SK-N-SH treated with all-trans-retinoic acid at 6 μM for 48 hours (cell line): Measurements from ENCODE around the gene SGK2.

Experiments
- ARNTL ChIP-seq: fragments of 450-650 bp; formaldehyde crosslinking; IDR thresholded peaks from 2 replicates; pipeline ENCODE4 v1.5.0; 2020; ENCODE audit warnings: low read depth, mild to moderate bottlenecking, moderate library complexity, borderline replicate concordance
- ESRRG ChIP-seq: fragments of 250-450 bp; sonication (Bioruptor Pico); IDR thresholded peaks from 2 replicates; pipeline ENCODE4 v1.6.1; 2021; ENCODE audit warnings: mild to moderate bottlenecking
- RARB ChIP-seq: fragments of 250-450 bp; sonication (Bioruptor Pico); IDR thresholded peaks from 2 replicates; pipeline ENCODE4 v1.8.0; 2021; ENCODE audit warnings: mild to moderate bottlenecking, moderate library complexity
- ZC3H10 ChIP-seq: fragments of 250-450 bp; sonication (Bioruptor Pico); IDR thresholded peaks from 2 replicates; pipeline ENCODE4 v1.5.1; 2021; ENCODE audit warnings: mild to moderate bottlenecking, moderate library complexity
- ZNF565 ChIP-seq: fragments of 450-650 bp; formaldehyde crosslinking; conservative IDR thresholded peaks from 2 replicates; pipeline ENCODE4 v1.5.0; 2020; ENCODE audit warnings: low read depth, mild to moderate bottlenecking, moderate library complexity
- ZNF70 ChIP-seq: fragments of 450-650 bp; formaldehyde crosslinking; IDR thresholded peaks from 2 replicates; pipeline ENCODE4 v1.5.0; 2020; ENCODE audit warnings: mild to moderate bottlenecking, moderate library complexity
- TF ChIP-seq, protein P1 (sequence below): fragments of 250-450 bp; sonication (Bioruptor Pico); IDR thresholded peaks from 2 replicates; pipeline ENCODE4 v1.5.1; 2020; ENCODE audit warnings: low read depth, mild to moderate bottlenecking, moderate library complexity
- TF ChIP-seq, protein P2 (sequence below): fragments of 250-450 bp; sonication (Bioruptor Pico); IDR thresholded peaks from 2 replicates; pipeline ENCODE4 v1.8.0; 2020; ENCODE audit warnings: mild to moderate bottlenecking, moderate library complexity, borderline replicate concordance
- TF ChIP-seq, protein P3 (sequence below): fragments of 250-450 bp; sonication (Bioruptor Pico); IDR thresholded peaks from 2 replicates; pipeline ENCODE4 v1.5.0; 2020; ENCODE audit warnings: mild to moderate bottlenecking, moderate library complexity

- no peak for TF ChIP-seq ESRRG (CRISPR knock-in tag)
- no peak for TF ChIP-seq RARB
- TF ChIP-seq ZC3H10 = no peak
- TF ChIP-seq, protein P1, sequence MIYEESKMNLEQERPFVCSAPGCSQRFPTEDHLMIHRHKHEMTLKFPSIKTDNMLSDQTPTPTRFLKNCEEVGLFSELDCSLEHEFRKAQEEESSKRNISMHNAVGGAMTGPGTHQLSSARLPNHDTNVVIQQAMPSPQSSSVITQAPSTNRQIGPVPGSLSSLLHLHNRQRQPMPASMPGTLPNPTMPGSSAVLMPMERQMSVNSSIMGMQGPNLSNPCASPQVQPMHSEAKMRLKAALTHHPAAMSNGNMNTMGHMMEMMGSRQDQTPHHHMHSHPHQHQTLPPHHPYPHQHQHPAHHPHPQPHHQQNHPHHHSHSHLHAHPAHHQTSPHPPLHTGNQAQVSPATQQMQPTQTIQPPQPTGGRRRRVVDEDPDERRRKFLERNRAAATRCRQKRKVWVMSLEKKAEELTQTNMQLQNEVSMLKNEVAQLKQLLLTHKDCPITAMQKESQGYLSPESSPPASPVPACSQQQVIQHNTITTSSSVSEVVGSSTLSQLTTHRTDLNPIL (CRISPR knock-in tag) = no peak
- TF ChIP-seq, protein P2, sequence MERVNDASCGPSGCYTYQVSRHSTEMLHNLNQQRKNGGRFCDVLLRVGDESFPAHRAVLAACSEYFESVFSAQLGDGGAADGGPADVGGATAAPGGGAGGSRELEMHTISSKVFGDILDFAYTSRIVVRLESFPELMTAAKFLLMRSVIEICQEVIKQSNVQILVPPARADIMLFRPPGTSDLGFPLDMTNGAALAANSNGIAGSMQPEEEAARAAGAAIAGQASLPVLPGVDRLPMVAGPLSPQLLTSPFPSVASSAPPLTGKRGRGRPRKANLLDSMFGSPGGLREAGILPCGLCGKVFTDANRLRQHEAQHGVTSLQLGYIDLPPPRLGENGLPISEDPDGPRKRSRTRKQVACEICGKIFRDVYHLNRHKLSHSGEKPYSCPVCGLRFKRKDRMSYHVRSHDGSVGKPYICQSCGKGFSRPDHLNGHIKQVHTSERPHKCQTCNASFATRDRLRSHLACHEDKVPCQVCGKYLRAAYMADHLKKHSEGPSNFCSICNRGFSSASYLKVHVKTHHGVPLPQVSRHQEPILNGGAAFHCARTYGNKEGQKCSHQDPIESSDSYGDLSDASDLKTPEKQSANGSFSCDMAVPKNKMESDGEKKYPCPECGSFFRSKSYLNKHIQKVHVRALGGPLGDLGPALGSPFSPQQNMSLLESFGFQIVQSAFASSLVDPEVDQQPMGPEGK (CRISPR knock-in tag) = no peak
- TF ChIP-seq ZNF565 (CRISPR knock-in tag) = no peak
- TF ChIP-seq, protein P3, sequence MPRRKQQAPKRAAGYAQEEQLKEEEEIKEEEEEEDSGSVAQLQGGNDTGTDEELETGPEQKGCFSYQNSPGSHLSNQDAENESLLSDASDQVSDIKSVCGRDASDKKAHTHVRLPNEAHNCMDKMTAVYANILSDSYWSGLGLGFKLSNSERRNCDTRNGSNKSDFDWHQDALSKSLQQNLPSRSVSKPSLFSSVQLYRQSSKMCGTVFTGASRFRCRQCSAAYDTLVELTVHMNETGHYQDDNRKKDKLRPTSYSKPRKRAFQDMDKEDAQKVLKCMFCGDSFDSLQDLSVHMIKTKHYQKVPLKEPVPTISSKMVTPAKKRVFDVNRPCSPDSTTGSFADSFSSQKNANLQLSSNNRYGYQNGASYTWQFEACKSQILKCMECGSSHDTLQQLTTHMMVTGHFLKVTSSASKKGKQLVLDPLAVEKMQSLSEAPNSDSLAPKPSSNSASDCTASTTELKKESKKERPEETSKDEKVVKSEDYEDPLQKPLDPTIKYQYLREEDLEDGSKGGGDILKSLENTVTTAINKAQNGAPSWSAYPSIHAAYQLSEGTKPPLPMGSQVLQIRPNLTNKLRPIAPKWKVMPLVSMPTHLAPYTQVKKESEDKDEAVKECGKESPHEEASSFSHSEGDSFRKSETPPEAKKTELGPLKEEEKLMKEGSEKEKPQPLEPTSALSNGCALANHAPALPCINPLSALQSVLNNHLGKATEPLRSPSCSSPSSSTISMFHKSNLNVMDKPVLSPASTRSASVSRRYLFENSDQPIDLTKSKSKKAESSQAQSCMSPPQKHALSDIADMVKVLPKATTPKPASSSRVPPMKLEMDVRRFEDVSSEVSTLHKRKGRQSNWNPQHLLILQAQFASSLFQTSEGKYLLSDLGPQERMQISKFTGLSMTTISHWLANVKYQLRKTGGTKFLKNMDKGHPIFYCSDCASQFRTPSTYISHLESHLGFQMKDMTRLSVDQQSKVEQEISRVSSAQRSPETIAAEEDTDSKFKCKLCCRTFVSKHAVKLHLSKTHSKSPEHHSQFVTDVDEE (CRISPR knock-in tag) = no peak
- TF ChIP-seq ZNF70 (CRISPR knock-in tag) = no peak
- TF ChIP-seq ARNTL = no peak
Measured at GRCh38 chr20:43531091-43531443, 27.8 kb upstream of the SGK2 start.
